Activated T-cell treated with anti-CD3 and anti-CD28 coated beads, Interleukin-2, amount 50 U/mL, for 4 hours (primary cell): ENCODE data around the gene BACH2. TPM values are rescaled to one million over a fixed set of nuclear protein-coding genes. Genes with fewer than 3 reads are reported as not detected.
"Not testable (repeated sequence)": the region's sequence is repeated elsewhere in the genome, so short reads cannot be mapped to it uniquely, and the experiment has no call there.

ENCODE experiments used
- ATAC-seq, 2 donors: fragments of 200-7000 bp; cut with Tn5 transposase; one replicate each; pipeline ENCODE4 v1.10.0; 2021
- DNase-seq: peaks from one replicate; pipeline ENCODE4 v3.0.0-alpha.2; 2020
- H3K27me3 Mint-ChIP-seq: one replicate; pipeline ENCODE4 v1.8.0; 2021; ENCODE audit warnings: low read depth, mixed read lengths
- H3K36me3 Mint-ChIP-seq: one replicate; pipeline ENCODE4 v1.8.0; 2022; ENCODE audit warnings: mixed read lengths; ENCODE audit not compliant: insufficient read depth
- H3K4me1 Mint-ChIP-seq: one replicate; pipeline ENCODE4 v1.8.0; 2021; ENCODE audit warnings: low read depth, mixed read lengths
- H3K4me3 Mint-ChIP-seq: one replicate; pipeline ENCODE4 v1.8.0; 2021; ENCODE audit warnings: mild to moderate bottlenecking, moderate library complexity, mixed read lengths
- H3K9me3 Mint-ChIP-seq: one replicate; pipeline ENCODE4 v1.8.0; 2021; ENCODE audit warnings: mixed read lengths
- total RNA-seq, 3 donors: library from RNA; stranded (reverse); gene quantifications; one replicate each; pipeline ENCODE4 v1.2.1, GENCODE V29; 2021

The BACH2 gene
- total RNA-seq, 3 donors from 2014 or later, result 96.5 to 118 (median 111) TPM

- DNase-seq, H3K4me3 Mint-ChIP-seq, ATAC-seq, H3K4me1 Mint-ChIP-seq, H3K9me3 Mint-ChIP-seq, H3K36me3 Mint-ChIP-seq: not testable (repeated sequence)
- H3K27me3 Mint-ChIP-seq, result peaks cover 43% of the 10 kb centered on the region
These were observed 404.1 kb downstream of the BACH2 start for GRCh38 chr6:89892577-89892976.

- ATAC-seq, H3K4me1 Mint-ChIP-seq, DNase-seq, H3K4me3 Mint-ChIP-seq, H3K36me3 Mint-ChIP-seq, H3K9me3 Mint-ChIP-seq: not testable (repeated sequence)
- H3K27me3 Mint-ChIP-seq, result peaks cover 38% of the 10 kb centered on the region
These were observed 405.7 kb downstream of the BACH2 start for GRCh38 chr6:89890845-89891528.

- peaks cover 27% of the 10 kb centered on the region for H3K27me3 Mint-ChIP-seq
- no peaks in the 10 kb centered on the region for H3K36me3 Mint-ChIP-seq
- H3K4me1 Mint-ChIP-seq, result peaks cover 6% of the 10 kb centered on the region
- H3K9me3 Mint-ChIP-seq, result no peaks in the 10 kb centered on the region
- ATAC-seq, result peak in 1 of 2 donors; percentile 23
- no peak for DNase-seq
- no peak overlapping the region for H3K4me3 Mint-ChIP-seq
These were observed 407.8 kb downstream of the BACH2 start for GRCh38 chr6:89888871-89889270.

GRCh38 chr6:89888138-89888514, 408.5 kb downstream of the BACH2 start:
- H3K27me3 Mint-ChIP-seq, result peaks cover 20% of the 10 kb centered on the region
- H3K36me3 Mint-ChIP-seq, result no peaks in the 10 kb centered on the region
- H3K9me3 Mint-ChIP-seq, result no peaks in the 10 kb centered on the region
- no peak for ATAC-seq
- no peak overlapping the region for H3K4me3 Mint-ChIP-seq
- H3K4me1 Mint-ChIP-seq, result peaks cover 6% of the 10 kb centered on the region
- DNase-seq, result no peak

- DNase-seq (no peak), ATAC-seq (peak; percentile 35 to 46)
- H3K4me3 Mint-ChIP-seq, result no peak overlapping the region
- no peaks in the 10 kb centered on the region for H3K9me3 Mint-ChIP-seq
- H3K4me1 Mint-ChIP-seq, result peaks cover 6% of the 10 kb centered on the region
- no peaks in the 10 kb centered on the region for H3K36me3 Mint-ChIP-seq
- peaks cover 17% of the 10 kb centered on the region for H3K27me3 Mint-ChIP-seq
These were observed 409.0 kb downstream of the BACH2 start for GRCh38 chr6:89887452-89888137.

- no peaks in the 10 kb centered on the region for H3K36me3 Mint-ChIP-seq
- peaks cover 6% of the 10 kb centered on the region for H3K4me1 Mint-ChIP-seq
- no peak for ATAC-seq
- DNase-seq, result no peak
- H3K4me3 Mint-ChIP-seq, result no peak overlapping the region
- H3K9me3 Mint-ChIP-seq, result no peaks in the 10 kb centered on the region
- H3K27me3 Mint-ChIP-seq, result peaks cover 13% of the 10 kb centered on the region
These were observed 410.1 kb downstream of the BACH2 start for GRCh38 chr6:89886378-89887120.
